CD1c-positive myeloid dendritic cell (primary cell): ENCODE measurements around the gene AP3S2.
"Not testable (repeated sequence)": the region's sequence is repeated elsewhere in the genome, so short reads cannot be mapped to it uniquely, and the experiment has no call there.

ENCODE experiments used
- DNase-seq: peaks from one replicate; pipeline ENCODE4 v3.0.0-alpha.2; 2016; ENCODE audit errors: extremely low spot score

Gene AP3S2

GRCh38 chr15:89893696-89894447 lies at the start of gene AP3S2:
AP3S2 (minus strand) TSS chr15:89893994; CDS start chr15:89893949, 45 bp downstream.
- peak; percentile 94 for DNase-seq

- no peak for DNase-seq
Measured at GRCh38 chr15:89939910-89940309, 46.1 kb upstream of the AP3S2 start.

GRCh38 chr15:89939377-89939776 lies 45.6 kb upstream of the AP3S2 start:
- DNase-seq: not testable (repeated sequence)

GRCh38 chr15:89937365-89938350 lies 43.9 kb upstream of the AP3S2 start:
- DNase-seq: no peak

- no peak for DNase-seq
Measured at GRCh38 chr15:89936786-89937265, 43.0 kb upstream of the AP3S2 start.

- peak; percentile 12 for DNase-seq
Measured at GRCh38 chr15:89936051-89936785, 42.4 kb upstream of the AP3S2 start.

GRCh38 chr15:89932880-89933279 lies 39.1 kb upstream of the AP3S2 start:
- no peak for DNase-seq

GRCh38 chr15:89928421-89928820 lies 34.6 kb upstream of the AP3S2 start:
- DNase-seq: no peak

GRCh38 chr15:89926158-89926557 lies 32.4 kb upstream of the AP3S2 start:
- DNase-seq: no peak

- no peak for DNase-seq
Measured at GRCh38 chr15:89917442-89918101, 23.8 kb upstream of the AP3S2 start.

GRCh38 chr15:89916660-89917059 lies 22.9 kb upstream of the AP3S2 start:
- DNase-seq: no peak

GRCh38 chr15:89912674-89913396 lies 19.0 kb upstream of the AP3S2 start, which contains the start of gene ARPIN:
ARPIN (minus strand) TSS chr15:89912952; CDS start chr15:89912835, 117 bp downstream.
- peak; percentile 41 for DNase-seq

- DNase-seq: no peak
Measured at GRCh38 chr15:89912145-89912673, 18.4 kb upstream of the AP3S2 start.

- DNase-seq: peak; percentile 89
Measured at GRCh38 chr15:89910891-89911626, 17.3 kb upstream of the AP3S2 start.

GRCh38 chr15:89909611-89910010 lies 15.8 kb upstream of the AP3S2 start:
- DNase-seq: no peak

- DNase-seq: no peak
Measured at GRCh38 chr15:89908226-89908625, 14.4 kb upstream of the AP3S2 start.

- no peak for DNase-seq
Measured at GRCh38 chr15:89907289-89907688, 13.5 kb upstream of the AP3S2 start.

- DNase-seq: no peak
Measured at GRCh38 chr15:89905846-89906378, 12.1 kb upstream of the AP3S2 start.

- DNase-seq: no peak
Measured at GRCh38 chr15:89904519-89904918, 10.7 kb upstream of the AP3S2 start.
